Nephron progenitor cell (in vitro differentiated cells): ENCODE measurements around the gene ACAP2.
"Not testable (repeated sequence)": the region's sequence is repeated elsewhere in the genome, so short reads cannot be mapped to it uniquely, and the experiment has no call there.

Source experiments
- DNase-seq: peaks from one replicate; pipeline ENCODE4 v3.0.0; 2021
- H3K27ac Mint-ChIP-seq: 2 replicates; pipeline ENCODE4 v1.8.0; 2021; ENCODE audit warnings: mild to moderate bottlenecking, moderate library complexity, mixed read lengths
- H3K27me3 Mint-ChIP-seq: 2 replicates; pipeline ENCODE4 v1.8.0; 2021; ENCODE audit warnings: mild to moderate bottlenecking, low read depth, mixed read lengths; ENCODE audit not compliant: poor library complexity
- H3K36me3 Mint-ChIP-seq: 2 replicates; pipeline ENCODE4 v1.8.0; 2021; ENCODE audit warnings: low read depth, mixed read lengths
- H3K4me1 Mint-ChIP-seq: 2 replicates; pipeline ENCODE4 v1.8.0; 2021; ENCODE audit warnings: mixed read lengths
- H3K4me3 Mint-ChIP-seq: 2 replicates; pipeline ENCODE4 v1.8.0; 2021; ENCODE audit warnings: mild to moderate bottlenecking, moderate library complexity, mixed read lengths
- H3K9me3 Mint-ChIP-seq: 2 replicates; pipeline ENCODE4 v1.8.0; 2021; ENCODE audit warnings: mild to moderate bottlenecking, moderate library complexity, mixed read lengths
- CTCF ChIP-seq: fragments of 200-600 bp; sonication (generic); IDR thresholded peaks from 2 replicates; pipeline ENCODE4 v1.5.0; 2021; ENCODE audit warnings: antibody characterized with exemption

ACAP2 gene

DNA sequence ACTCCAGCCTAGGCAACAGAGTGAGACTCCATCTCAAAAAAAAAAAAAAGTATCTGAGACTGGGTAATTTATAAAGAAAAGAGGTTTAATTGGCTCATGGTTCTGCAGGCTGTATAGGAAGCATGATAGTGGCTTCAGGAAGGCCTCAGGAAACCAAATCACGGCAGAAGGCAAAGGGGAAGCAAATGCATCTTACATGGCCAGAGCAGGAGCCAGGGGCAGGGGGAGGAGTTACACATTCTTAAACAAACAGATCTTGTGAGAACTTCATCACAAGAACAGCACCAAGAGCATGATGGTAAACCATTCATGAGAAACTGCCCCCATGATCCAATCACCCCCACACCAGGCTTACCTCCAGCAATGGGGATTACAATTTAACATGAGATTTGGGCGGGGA lies 37.2 kb downstream of the ACAP2 start:
- Mint-ChIP-seq H3K27ac (no peak overlapping the region), H3K9me3 (peaks cover 10% of the 10 kb centered on the region), H3K4me3 (no peak overlapping the region), H3K27me3 (no peaks in the 10 kb centered on the region), H3K4me1 (no peaks in the 10 kb centered on the region), H3K36me3 (peaks cover 38% of the 10 kb centered on the region)
- TF ChIP-seq CTCF, result no peak
- no peak for DNase-seq

DNA sequence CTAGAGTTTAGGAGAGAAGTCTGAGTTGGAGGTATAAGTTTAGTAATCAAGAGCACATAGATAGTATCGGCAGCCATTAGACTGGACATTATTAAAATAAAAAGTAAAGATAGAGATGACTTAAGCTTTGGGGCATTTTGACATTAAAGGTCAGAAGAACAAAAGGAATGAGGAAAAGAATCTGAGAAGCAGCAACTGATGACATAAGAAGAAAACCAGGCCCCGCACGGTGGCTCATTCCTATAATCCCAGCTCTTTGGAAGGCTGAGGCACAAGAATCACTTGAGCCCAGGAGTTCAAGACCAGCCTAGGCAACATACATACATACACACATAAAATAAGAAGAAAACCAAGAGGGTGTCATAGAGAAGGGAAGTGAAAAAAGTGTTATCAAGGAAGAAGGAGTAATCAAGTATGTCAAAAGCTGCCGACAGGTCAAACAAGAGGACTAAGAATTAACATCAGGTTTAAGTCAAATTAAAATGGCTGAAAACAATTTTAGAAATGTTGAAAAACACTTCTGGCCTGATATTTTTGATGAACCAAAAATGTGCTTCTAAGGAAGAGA lies 38.9 kb downstream of the ACAP2 start:
- no peak overlapping the region for H3K27ac Mint-ChIP-seq
- H3K27me3 Mint-ChIP-seq, result no peaks in the 10 kb centered on the region
- no peak for DNase-seq
- H3K36me3 Mint-ChIP-seq, result peaks cover 23% of the 10 kb centered on the region
- H3K4me1 Mint-ChIP-seq, result no peaks in the 10 kb centered on the region
- peaks cover 10% of the 10 kb centered on the region for H3K9me3 Mint-ChIP-seq
- H3K4me3 Mint-ChIP-seq, result no peak overlapping the region
- TF ChIP-seq CTCF, result no peak

DNA sequence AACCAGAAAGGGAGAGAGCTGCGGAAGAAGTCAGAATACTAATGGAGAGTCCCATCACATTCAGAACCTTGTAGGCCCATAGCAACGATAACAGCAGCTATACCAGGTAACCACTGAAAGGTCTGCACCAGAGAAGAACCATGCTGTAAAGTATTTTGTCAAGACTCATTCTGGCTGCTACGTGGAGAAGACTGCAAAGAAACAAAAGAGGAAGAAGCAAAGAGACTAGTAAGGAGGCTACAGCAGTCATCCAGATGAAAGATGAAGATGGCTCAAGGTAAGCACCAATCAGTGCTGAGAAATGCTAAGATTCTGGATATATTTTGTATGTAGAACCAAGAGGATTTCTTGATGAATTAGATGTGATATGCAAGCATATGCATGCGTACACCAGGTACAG lies 39.6 kb downstream of the ACAP2 start:
- Mint-ChIP-seq H3K36me3 (peaks cover 17% of the 10 kb centered on the region), H3K9me3 (peaks cover 5% of the 10 kb centered on the region), H3K27ac (no peak overlapping the region), H3K4me1 (no peaks in the 10 kb centered on the region), H3K27me3 (no peaks in the 10 kb centered on the region), H3K4me3 (no peak overlapping the region)
- no peak for DNase-seq
- TF ChIP-seq CTCF, result no peak

DNA sequence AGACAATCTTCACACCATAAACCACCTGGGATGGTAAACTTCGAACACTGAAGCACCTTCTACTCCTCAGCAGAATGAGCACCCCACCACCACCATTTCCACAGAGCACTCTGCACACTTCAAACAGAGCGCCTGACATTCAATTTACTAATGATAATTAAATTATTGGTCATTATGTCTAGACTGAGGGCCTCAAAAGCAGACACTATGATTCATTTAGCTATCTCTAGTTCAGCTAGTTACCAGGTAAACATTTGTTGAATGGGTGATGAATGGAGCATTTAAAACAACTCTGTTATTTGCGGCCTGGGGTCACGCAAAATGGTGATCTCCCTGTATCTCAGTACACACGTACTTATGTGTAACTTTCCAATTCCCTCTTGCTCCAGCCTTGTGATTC lies 40.9 kb downstream of the ACAP2 start:
- TF ChIP-seq CTCF, result no peak
- Mint-ChIP-seq H3K36me3 (peaks cover 9% of the 10 kb centered on the region), H3K9me3 (no peaks in the 10 kb centered on the region), H3K4me3 (no peak overlapping the region), H3K27me3 (no peaks in the 10 kb centered on the region), H3K27ac (peak overlapping the region; percentile 46), H3K4me1 (no peaks in the 10 kb centered on the region)
- DNase-seq, result no peak

GRCh38 chr3:195398460-195398859 lies 44.4 kb downstream of the ACAP2 start:
- not testable (repeated sequence) for H3K36me3 Mint-ChIP-seq, H3K27ac Mint-ChIP-seq, H3K9me3 Mint-ChIP-seq, H3K27me3 Mint-ChIP-seq, H3K4me1 Mint-ChIP-seq, DNase-seq, H3K4me3 Mint-ChIP-seq

GRCh38 chr3:195397524-195397923 lies 45.3 kb downstream of the ACAP2 start:
- Mint-ChIP-seq H3K4me1 (no peaks in the 10 kb centered on the region), H3K9me3 (no peaks in the 10 kb centered on the region), H3K4me3 (no peak overlapping the region), H3K36me3 (peaks cover 15% of the 10 kb centered on the region), H3K27ac (no peak overlapping the region), H3K27me3 (no peaks in the 10 kb centered on the region)
- no peak for DNase-seq
- no peak for TF ChIP-seq CTCF
